NCI-H2107 treated with DMSO at 0.1 percent for 48 hours (cell line): ENCODE results near the gene GJD3.

Experiments
- DNase-seq: peaks from one replicate; lab custom pipeline; 2025; ENCODE audit not compliant: unreplicated experiment; lab: John Stamatoyannopoulos, UW

The GJD3 gene

DNA sequence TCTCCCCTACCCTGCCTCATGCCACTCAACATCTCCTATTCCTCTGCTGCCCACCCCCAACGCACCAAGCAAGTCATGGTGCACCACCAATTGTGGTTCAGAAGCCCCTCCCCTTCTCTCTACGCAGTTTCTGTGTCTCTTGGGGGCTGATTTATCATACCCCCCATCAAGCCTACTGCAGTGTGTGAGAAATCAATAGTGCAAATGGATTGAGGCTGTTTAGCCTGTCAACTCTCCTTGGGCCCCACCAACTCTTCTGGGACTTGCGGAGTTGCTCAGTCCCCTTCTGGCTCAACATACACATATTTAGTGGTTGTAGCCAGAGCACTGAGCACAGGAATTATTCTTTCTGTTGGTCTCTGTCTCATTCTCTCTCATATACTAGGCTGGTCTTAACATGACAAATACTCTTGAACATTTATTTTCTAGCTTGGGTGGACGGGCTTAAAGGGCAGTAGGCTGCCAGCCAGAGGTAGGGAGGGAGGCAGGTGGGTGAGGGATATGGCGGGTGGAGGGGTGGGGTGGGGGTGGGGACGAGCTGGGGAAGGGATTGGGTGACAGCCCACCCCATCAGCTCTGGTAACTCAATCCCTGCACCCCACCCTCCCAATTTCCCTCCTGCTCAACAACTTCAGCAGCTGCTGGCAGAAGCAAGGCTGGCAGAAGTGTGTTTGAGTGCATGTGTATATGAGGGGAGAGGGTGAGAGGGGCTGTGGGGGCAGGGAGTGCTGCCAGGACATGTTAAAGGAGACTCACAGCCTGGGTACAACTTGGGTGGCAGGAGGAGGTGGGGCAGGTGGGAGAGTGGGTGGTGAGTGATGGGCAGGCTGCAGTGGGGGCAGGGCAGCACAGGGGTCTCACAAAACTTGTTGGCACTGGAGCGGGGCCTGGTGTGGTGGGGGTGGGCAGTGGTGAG is 50.6 kb downstream of the GJD3 start:
- DNase-seq: peak; percentile 86
